GM12891 (cell line): Measurements from ENCODE around the gene CST1.

Source experiments
- POLR2A ChIP-seq: IDR thresholded peaks from 2 replicates; pipeline ENCODE4 v1.6.1; 2011; ENCODE audit warnings: low read depth, low read length, control low read depth
- POLR2AphosphoS5 ChIP-seq: IDR thresholded peaks from 2 replicates; pipeline ENCODE4 v1.6.1; 2011; ENCODE audit warnings: low read depth, low read length, control low read depth
- TAF1 ChIP-seq: IDR thresholded peaks from 2 replicates; pipeline ENCODE4 v1.6.1; 2011; ENCODE audit warnings: low read depth, low read length, control low read depth

DNA sequence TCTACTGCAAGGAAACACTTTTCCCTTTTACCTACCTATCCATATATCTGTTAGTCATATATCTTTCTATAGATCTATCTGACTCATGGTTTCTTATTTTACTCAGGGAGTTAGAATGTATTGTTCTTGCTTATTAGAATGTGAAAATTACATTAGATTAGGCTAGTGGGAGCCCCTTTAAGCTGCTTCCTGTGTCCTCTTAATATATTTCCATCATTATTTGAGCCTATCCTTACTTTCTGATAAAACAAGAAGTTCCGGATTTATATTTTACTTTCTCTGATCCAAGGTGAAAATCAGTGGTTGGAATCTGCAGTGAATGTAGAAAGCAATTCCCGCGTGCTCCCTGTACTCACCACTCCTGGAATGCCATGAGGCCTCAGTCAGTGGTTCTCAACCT lies 44.8 kb upstream of the CST1 start:
- TF ChIP-seq POLR2A (no peak), POLR2AphosphoS5 (no peak), TAF1 (no peak)
